ENCODE results near the gene NAV3.

Gene NAV3

DNA sequence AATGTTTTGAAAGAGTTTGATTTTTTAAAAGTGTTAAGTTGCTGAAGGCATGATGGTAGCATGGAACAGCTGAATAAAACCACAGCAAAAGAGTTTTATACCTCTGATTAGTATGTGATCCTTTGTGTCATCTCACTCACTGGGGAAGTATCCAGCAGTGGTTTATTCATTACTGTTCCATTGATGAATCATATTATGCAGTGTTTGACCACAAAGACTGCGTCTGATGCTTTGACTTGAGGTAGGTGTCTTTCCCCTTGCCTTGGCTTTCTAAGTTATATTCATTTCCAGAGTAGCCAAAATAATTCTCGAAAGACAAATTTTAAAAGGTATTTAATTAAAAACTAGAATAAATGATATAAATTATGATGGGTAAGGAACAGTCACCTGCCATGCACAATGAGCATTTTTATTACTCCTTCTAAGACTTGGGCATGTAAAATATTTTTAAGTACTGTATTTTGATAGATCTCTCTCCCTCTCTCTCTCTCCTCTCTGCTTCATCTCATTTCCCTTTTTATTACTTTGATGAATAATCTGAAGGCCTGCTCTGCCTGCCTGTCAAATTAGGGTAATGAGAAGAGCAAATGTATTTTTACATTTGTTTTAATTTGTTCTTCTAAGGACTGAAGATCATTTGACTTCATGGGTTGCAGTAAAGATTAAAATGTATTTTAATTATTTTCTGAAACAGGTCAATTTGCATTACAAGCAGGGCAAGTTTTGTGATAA is 164.9 kb downstream of the NAV3 start:
- no peak for DNase-seq

DNA sequence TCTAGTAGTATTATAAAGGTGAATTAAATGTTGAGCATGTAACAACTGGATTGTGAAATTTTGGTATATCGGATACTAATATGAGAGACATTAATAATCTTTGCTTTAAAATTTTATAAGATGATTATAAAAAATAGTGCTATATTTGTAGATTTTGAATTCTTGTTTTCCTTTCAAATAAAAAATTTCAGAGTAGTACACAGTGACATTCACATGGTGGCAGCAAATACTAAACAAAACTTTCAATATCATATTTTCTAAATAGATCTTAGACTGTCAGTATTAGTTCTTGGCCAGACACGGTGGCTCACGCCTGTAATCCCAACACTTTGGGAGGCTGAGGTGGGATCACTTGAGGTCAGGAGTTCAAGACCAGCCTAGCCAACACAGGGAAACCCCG is 166.0 kb downstream of the NAV3 start:
- no peak for DNase-seq

DNA sequence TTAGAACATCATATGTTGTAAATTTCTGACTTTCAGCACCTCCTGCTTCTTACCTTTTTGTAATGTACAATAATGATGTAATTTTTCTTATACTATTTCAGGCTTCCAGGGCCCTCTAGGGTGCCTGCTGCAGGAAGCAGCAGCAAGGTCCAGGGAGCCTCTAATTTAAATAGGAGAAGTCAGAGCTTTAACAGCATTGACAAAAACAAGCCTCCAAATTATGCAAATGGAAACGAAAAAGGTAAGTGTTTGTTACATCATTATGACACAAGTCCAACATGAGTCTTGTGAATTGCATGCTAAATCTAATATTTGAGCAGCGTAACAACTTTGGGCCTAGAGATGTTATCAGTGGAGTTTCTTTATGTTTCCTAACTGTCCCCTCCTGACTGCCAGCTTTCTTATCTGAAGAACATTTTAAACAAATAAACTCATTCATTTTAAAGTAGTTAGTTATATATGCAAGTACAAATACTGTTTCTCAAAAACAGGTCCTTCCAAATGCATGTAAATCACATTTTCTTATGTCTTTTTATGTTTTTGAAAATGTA is 167.6 kb downstream of the NAV3 start:
- no peak for DNase-seq

DNA sequence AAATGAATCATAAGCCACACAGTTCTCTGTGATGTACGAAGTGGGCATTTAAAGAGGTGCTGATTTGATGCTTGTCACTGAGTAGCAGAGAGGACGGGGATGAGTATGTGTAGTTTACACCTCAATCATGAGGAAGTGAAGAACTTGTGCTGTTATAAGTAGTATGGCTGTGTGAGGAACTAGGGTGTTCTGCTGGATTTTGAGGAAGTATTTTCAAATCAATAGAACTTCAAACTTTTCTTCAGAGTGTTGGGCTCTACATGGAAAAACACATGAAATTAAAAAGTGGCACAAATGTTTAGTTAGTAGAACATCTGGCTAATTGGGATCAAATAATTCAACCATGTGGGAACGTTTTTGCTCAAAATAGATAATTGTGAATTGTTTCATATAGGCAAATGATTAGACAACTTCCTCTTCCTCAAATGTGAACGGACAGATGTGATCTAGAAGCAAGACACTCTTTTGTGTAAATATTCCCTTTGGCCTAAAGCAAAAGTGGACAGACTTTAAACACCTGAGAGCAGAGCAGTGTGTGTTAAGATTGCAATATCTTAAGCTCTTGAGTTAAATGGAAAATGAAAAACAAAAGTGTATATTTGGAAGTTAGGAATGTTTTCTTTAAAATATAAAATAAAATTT is 168.5 kb downstream of the NAV3 start:
- no peak for DNase-seq

DNA sequence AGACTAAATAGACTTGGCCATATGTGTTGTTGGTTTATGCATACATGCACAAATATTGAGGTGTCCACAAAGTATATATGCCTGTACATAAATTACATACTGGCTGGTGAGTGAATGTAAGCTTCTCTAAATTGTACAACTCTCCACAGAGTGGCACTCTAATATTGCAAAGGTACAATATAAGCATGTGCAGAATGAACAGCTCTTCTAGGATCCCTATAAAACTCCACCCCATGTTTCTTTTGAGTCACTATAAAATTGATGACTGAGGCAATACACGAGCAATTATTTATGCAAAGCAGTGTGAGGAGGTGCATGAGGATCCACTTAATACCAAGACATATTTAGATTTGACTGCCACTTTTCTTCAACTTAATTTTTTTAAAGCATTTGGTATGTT is 172.2 kb downstream of the NAV3 start:
- no peak for DNase-seq

DNA sequence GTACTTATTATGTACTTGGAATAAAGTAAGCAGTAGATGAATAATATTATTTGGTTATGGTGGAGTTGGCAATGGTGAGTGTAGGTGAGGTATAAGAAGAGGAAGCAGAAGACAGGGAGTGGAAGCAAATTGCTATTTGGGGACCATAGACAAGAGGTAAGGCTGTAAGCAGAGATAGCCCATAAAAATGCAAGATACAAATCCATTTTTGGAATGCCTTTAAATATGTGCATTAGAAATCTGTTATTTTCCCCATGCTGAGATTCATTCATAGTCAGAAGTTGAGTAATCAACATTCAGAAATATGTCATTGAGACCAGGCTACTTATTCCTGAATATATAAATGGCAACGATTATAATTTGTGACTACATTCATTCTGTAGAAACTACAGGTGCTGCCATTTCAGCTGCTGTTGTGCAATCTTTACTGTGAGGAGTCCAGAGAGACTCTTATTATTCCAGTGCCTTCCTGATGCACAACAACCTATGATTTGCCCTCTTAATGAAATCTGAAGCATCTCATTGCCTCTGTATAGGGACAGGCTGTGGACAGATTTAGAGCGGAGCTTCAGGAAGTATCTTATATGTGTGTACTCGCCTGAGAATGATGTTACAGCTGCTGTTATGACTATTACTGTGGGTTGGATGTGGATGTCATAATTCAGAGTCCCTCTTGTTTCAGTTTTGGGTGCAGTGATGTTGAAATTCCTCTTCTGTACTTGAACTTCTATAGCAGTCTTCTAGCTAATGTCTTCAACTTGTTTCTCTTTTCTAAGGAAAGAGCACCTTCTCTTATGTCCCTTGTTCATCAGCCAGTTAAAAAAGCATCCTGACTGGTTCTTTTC is 173.8 kb downstream of the NAV3 start:
- no peak for DNase-seq

DNA sequence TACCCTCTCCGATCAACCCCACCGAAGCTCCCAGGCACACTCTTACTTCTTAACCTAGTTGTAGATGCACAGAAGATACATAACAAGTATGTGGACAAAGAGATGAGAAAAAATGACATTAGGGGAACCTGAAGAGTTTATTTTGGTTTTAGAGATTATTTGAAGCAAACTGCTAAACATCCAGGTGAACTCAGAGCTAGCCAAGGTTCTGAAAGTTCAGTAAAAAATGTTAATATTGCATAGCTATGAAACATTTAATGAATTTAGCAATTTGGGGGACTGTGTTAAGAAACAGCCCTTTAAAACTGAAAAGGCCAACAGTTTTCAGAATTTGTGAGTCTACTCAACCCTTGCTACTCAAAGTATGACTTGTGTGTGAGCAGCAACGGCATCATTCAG is 174.4 kb downstream of the NAV3 start:
- DNase-seq = no peak

DNA sequence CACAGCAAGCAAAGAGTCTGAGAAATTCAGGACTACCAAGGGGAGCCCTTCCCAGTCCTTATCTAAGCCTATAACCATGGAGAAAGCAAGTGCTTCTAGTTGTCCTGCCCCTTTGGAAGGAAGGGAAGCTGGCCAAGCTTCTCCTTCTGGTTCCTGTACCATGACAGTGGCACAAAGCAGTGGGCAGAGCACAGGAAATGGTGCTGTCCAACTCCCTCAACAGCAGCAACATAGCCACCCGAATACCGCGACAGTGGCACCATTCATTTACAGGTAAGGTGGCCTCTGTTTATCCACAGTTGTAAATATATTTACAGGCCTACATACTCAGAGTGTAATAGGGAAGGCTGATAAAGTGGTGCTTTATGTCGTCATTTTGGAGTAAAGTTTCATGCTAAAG is 176.5 kb downstream of the NAV3 start:
- DNase-seq = no peak

DNA sequence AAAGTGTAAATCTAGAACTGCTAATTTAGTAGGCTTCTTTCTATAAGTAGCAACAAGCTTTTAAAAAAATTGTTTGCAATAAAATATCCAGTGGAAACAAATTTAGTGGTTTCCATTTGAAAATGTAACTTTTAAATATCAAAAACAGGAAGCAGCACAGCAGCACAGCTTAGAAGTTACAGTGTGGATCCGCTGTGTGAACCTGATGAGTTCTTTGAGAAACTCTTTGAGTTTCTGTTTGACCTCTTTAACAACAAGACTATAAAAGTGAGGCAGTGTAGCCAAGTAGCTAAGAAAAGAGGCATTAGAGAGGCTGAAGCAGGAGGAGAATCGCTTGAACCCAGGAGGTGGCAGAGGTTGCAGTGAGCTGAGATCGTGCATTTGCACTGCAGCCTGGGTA is 178.3 kb downstream of the NAV3 start:
- DNase-seq = no peak

DNA sequence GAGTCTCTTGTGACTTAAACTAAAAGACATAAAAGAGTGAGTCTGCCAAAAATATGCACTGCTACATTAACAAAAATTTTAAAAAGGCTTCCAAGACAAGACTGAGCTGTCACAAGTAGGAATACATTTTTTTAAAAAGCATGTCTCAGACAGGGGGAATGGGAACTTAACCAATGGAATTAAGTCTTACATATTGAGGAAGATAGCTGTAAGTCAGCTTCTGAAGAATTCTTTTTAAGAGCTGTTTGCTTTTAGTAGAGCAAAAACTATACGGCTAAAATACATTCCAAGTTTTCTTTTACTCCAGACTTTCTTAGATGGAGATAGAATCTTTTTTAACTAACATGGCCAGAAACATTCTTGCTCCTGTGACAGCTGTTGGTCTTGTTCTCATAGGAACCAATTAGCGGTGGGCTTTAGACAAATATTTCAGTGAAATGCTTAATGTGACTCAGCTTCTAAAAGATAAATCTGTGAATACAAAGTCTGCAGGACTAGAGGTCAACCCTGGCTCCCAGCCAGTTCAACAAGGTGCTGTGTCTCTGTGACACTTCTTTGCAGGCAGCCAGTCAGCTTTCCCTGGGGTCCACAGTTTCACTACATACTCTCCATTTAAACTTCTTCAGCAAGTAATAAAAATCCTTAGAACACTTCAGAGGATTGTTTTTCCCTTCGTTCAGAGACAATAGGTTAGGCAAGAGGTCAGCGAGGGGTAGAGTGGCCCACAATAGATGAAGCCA is 187.6 kb downstream of the NAV3 start:
- no peak for DNase-seq

DNA sequence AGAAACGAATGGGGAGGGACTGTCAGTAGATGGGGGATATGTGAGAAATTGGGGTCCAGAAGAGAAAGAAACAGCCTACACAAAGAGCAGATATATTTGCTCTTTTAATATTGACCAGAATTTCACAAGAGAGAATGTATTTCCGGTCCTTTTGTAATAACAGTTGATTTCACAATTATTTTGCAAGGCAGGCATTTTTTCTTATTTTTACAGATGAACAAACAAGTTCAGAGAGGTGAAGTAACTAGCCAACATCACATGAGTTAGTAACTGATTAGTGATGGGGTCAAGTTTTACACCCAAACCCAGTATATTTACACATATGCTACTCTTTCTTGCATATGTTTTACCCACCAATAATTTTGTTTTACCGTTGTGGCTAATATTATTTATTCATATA is 188.2 kb downstream of the NAV3 start:
- no peak for DNase-seq

DNA sequence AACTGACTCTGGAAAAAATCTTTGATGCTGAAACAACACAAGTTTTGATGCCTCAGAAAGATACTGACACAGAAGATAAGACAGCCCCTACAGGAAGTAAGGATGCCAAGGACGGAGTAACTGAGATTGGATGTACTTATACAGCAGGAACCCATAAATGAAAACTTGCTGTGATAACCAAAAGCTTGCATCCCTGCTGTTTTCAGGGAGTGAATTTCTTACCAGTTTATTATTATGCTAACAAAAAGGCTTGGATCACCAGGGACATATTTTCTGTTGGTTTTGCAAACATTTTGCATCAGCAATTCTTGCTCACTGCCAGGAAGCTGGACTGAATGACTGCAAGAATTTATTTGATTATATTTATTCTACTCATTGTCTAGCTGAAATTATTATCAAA is 197.7 kb downstream of the NAV3 start:
- no peak for DNase-seq

DNA sequence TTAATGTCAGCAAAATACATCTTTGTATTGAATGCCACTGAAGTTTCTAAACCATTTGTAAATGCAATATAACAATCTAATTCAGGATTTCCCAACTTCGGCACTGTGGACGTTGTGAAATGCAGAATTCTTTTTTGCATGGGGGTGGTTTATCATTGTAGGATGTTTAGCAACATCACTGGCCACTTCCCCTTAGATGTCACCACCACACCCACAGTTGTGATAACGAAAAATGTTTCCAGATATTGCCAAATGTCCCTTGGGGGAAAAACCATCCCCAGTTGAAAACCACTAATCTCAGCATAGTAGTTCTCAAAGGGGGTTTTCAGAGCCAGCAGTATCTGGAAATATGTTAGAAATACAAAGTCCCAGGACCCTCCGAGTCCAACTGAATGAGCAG is 203.3 kb downstream of the NAV3 start:
- no peak for DNase-seq

DNA sequence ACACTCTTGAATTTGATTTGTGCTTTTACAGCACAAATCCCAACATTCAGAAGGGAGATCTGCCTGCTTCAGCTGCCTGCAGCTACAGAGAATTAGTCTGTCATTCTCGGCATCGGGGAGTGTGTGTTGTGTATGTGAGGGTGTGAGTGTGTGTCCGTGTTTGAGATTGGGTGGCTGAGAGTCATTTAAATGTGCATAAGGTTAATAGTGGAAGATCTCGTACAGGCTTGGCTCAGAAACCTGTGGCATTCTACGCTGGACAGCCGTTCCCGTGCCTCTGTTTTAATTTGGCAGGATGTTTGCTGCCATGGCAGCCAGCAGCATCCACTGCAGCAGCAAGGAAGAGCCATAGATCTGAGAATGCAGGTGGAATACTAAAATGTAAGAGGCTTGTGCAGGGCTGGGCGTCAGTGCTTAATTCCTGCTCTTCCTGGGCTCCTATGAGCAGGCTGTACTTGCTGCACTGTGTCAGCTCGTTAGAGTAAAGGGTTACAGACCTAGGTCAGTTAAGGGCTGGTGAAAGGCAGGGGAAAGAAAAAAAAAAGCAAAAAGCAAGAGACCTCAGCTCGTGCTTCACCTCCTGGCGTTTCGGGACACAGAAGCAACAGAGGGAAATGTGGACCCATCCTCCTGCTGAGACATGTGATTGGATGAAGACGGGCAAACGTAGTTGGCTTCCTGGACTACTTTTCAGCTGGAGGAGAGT is 205.4 kb downstream of the NAV3 start:
- no peak for DNase-seq

DNA sequence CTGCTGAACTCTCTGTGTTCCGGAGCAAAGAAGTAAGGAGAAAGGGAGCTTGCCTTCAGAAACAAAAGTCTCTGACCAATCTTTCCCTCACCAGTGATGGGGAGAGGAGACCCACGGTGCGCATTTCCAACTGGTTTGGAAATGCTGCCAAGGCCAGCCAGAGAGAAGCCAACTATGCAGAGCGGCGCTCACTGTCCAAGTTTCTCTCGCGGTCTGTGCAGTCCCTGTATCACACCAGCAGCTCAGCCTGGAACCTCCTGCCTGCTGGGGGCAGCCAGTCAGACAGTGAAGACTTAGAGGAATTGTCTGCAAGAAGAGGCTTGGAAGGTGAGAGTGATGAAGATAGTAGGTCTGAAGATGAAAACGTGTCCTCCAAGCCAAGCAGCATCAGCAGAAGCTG is 206.2 kb downstream of the NAV3 start:
- DNase-seq = no peak

DNA sequence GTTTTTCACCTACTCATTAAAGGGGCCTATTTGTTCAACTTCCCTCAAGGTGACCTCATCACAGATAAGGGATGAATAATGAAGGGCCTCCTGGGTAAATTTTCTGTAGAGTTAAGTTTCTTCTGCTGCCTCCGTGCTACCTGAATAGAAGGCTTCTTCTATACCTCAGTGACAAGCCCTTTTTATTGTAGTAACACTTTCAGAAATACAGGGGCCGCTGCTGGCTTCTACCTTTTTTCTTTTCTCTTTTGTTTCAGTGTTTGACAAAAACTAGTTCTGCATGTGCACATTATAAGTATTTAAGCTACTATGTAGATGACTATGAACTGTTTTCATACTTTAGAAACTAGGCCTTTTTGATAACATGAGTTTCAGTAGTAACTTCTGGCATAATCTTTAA is 207.0 kb downstream of the NAV3 start:
- DNase-seq = no peak

DNA sequence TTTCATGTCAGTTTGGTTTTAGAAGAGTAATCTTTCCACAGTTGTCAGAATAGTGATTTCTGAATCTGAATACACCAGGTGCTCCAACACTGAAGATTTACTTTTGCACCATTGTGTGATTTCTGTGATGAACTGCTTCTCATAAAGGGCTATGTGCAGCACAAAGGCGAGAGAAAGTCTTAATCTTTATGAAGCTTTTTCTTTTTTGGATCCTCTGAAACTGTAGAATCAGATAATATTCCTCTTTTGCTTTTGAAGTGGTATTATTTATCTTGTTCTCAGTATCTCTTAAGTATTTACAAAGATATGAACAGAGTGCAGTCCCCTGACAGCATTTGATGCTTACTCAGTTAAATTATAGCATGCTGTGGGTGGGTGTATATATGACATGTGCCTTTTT is 207.8 kb downstream of the NAV3 start:
- DNase-seq = no peak

DNA sequence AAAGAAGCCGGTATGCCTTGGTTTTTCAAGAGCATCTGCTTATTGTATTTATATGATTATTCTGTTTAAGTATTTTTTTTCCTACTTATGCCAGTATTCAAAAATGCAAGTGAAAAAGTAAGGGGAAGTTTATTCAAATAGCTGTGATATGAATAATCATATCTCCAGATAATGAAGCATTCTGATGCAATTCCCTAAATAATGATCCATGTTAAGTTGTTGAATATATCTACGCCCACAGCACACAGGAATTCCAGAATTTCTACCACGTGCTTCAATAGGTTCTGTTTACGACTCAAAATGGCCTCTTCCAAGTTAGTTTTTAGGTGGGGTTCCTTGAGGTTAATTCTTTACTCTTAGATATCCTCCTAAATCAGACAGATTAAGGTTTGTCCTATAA is 208.3 kb downstream of the NAV3 start:
- DNase-seq = no peak

DNA sequence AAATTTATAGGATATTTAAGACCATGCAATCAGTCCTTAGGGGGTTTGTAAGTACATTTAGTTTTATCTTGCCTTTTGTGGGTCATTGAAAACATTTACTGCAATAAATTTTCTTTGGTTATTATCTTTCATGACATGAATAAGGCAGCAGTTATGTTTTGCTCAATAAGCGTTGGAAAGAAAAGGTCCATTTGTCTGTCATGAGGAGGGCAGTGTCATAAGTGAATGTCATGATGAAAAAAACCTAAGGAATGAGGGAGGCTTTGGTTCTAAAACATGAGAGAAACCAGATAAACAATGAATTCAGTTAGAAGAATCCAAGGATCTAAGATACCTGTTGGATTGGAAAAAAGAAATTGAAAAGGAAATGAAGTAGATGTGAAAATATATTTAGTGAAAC is 209.4 kb downstream of the NAV3 start:
- no peak for DNase-seq

DNA sequence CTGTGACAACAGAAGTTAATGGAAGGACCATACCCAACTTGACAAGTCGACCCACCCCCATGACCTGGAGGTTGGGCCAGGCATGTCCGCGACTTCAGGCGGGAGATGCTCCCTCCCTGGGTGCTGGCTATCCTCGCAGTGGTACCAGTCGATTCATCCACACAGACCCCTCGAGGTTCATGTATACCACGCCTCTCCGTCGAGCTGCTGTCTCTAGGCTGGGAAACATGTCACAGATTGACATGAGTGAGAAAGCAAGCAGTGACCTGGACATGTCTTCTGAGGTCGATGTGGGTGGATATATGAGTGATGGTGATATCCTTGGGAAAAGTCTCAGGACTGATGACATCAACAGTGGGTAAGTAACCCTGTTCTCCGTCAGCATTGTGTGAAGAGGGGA is 220.1 kb downstream of the NAV3 start:
- no peak for DNase-seq

DNA sequence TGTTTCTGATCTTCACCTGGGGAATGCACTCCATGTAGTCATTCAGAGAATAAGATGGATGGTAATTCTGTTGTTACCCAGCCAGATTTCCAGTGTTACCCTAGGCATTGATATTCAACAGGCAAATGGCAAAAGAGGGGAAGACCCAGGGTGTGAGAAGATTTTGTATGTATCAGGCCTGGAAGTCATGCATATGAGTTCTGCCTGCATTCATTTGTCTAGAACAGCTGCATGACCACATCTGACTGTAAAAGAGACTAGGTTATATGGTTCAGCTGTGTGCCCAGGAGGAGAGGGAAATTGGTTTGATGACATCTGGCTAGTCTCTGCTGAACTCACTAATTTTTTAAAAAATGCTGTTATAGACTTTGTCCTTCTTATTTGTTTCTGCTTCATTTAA is 224.9 kb downstream of the NAV3 start:
- DNase-seq = no peak

DNA sequence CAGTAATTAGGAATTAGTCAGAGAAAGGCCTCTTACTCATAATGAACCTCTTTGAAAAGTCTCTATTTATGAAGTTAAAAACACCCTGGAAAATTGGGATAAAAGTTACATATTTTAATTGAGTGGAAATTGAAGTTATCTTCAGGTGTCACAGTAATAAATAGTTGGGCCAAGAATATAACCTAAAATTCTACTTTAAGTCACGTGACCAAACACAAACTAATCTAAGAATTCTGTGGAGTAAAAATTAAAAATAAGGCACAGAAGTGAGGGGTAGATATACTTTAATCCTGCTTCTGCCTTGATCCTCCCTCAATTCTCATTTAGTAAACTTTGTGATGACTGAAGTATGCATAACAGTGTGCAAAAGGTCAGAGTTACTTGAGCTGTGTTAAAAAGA is 226.4 kb downstream of the NAV3 start:
- DNase-seq = no peak

DNA sequence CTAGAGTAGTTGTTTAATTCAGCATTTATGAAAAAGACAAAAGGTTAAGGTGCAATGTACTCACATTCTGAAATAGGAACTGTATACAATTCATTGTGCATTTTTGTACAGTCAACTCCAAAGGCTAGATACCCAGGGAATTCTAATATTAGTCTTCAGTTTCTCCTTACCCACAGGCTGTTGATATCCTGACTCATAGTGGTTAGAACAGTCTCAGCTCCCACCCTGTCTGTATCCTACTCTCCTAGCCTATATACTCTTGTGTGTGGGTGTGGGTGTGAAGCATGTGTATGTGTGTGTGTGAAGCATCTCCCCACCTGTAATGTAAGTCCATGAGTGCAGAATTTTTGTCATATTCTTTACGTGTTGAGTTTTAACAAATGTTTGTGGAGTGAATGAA is 229.5 kb downstream of the NAV3 start:
- no peak for DNase-seq

Data from DMS 273 treated with DMSO at 0.1 percent for 48 hours (cell line).